ENCODE measurements around the gene ALDH3B1. TPM values are rescaled to one million over a fixed set of nuclear protein-coding genes. Genes with fewer than 3 reads are reported as not detected.

ALDH3B1 gene
- polyA plus RNA-seq, 1 experiment: 24.0 TPM

DNA sequence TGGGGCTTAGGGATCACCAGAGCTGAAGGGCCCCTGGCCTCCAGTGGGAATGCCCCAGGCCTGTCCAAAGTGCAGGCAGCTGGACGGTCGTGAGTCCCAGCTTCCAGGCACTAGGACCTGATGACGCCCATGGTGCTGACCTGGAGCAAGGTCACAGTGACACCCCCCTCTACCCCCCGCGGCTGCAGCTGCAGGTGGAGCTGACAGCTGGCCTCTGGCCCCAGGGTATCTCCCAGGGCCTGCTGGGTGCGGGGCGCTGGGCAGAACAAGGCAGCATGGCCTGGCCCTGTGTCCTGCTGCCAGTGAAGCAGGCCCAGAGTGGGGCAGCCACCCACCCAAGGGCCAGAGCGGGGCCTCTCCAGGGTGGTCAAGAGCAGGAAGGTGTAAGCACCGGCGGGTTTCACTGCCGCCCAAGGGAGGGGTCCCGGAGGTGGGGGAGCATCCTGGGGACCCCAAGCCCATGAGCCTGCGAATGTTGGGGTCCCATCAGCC is 28.1 kb downstream of the ALDH3B1 start:
- Histone ChIP-seq H3K4me3 (ENCODE audit: low read depth, low read length) (peak overlapping the region; percentile 70), H3K27ac (ENCODE audit: low read depth, low read length) (peak overlapping the region; percentile 68), H3K27me3 (ENCODE audit: control insufficient read depth, insufficient read depth, low read length) (no peaks in the 10 kb centered on the region), H3K9me3 (ENCODE audit: control insufficient read depth, insufficient read depth, low read length) (no peaks in the 10 kb centered on the region; the same call in 1 of the 2 replicates)
- ChIA-PET POLR2A (interaction anchor here (1.0 to 2.0 kb wide), 2 partner anchors 8 to 234 kb away, joined by 3 to 5 read pairs; partner anchors contain the start of genes C11orf24 and NDUFS8), CTCF (interaction anchor here (0.6 kb wide), 1 partner anchor 29 kb away, joined by 3 read pairs; no protein-coding TSS in a partner anchor)
- TF ChIP-seq, protein P1, sequence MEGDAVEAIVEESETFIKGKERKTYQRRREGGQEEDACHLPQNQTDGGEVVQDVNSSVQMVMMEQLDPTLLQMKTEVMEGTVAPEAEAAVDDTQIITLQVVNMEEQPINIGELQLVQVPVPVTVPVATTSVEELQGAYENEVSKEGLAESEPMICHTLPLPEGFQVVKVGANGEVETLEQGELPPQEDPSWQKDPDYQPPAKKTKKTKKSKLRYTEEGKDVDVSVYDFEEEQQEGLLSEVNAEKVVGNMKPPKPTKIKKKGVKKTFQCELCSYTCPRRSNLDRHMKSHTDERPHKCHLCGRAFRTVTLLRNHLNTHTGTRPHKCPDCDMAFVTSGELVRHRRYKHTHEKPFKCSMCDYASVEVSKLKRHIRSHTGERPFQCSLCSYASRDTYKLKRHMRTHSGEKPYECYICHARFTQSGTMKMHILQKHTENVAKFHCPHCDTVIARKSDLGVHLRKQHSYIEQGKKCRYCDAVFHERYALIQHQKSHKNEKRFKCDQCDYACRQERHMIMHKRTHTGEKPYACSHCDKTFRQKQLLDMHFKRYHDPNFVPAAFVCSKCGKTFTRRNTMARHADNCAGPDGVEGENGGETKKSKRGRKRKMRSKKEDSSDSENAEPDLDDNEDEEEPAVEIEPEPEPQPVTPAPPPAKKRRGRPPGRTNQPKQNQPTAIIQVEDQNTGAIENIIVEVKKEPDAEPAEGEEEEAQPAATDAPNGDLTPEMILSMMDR (IDR thresholded peaks at IDR 0.05; ENCODE audit: low read depth, low read length): no peak
- no peak for DNase-seq (ENCODE audit: low read depth, low spot score)

DNA sequence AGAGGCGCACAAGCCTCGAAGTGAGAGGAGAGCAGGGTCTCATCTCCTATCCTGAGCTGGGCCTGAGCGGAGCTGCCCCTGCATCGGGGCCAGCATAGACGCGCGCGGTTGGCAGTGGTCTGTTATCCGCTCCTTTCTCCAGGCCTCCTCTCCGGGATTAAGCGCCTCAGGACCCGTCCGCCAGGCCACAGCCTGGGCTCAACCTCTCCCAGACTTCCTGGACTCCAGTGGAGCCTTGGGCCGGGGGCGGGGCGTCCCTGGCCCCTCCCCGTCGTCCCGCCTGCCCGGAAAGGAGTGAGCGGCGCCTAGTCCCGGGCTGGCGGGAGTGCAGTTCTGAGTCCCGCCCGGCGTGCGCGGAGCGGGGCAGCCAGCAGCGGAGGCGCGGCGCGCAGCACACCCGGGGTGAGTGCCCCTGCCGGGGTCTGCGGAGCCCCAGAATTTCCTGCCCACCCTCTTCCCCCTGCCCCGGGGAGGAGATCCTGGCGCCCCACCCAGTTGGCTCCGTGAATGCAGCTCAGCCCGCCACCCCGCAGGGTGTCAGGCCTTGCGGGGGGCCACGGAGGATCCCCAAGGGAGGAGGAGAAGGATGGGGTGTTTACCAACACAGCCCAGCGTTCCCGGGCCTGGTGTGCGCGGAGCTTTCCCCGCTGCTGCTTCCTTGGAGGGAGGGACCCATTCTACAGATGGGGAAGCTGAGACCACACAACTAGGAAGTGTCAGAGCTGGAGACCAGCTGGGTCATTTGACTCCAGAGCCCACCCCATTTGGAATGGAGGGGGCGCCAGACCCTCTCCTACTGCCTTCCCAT is 28.8 kb downstream of the ALDH3B1 start, which contains the start of gene TCIRG1:
Gene TCIRG1 (plus strand): TSS at position 308 of the 808 bp plus-strand sequence. CDS start 2,247 bp downstream, outside the sequence.
- DNase-seq (ENCODE audit: low read depth, low spot score): no peak
- CTCF ChIA-PET: interaction anchor here (0.6 kb wide), 1 partner anchor 29 kb away, joined by 3 read pairs; no protein-coding TSS in a partner anchor
- POLR2A ChIA-PET: interaction anchor here (1.0 to 2.0 kb wide), 2 partner anchors 9 to 233 kb away, joined by 3 to 5 read pairs; partner anchors contain the start of genes C11orf24 and NDUFS8
- H3K4me3 ChIP-seq (ENCODE audit: low read depth, low read length): peak within 1 kb of the TSS; percentile 70
- TF ChIP-seq, protein P1 (IDR thresholded peaks at IDR 0.05; ENCODE audit: low read depth, low read length): no peak
- no peaks in the 10 kb centered on the region for H3K27me3 ChIP-seq (ENCODE audit: control insufficient read depth, insufficient read depth, low read length)
- H3K9me3 ChIP-seq (ENCODE audit: control insufficient read depth, insufficient read depth, low read length): no peaks in the 10 kb centered on the region; the same call in 1 of the 2 replicates
- peak within 1 kb of the TSS; percentile 81 for H3K27ac ChIP-seq (ENCODE audit: low read depth, low read length)

DNA sequence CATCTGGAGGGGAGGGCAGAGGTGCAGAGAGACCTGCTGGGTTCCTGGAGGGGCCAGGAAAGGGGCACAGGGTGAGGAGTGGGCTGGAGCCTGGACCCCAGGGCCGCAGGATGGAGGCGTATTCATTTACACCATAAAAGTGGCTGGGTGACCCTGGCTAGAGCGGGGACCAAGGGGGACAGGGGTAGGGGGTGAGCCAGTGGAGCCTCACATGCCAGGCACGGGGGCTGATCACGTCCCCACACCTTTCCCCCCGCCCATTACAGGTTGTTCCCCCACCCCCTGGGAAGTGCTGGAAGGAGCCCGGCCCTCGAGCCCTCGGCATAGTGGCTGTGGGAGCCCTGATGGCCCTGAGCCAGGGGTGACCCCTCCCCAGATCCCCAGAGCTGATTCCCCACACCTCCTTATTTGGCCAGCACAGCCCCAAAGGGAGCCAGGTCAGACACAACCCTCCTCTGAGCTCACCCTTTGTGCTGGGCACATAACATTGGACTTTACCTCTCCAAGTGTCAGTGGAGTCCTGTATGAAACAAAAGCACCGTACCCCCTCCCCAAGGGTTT is 29.5 kb downstream of the ALDH3B1 start:
- ChIA-PET POLR2A (interaction anchor here (0.9 to 1.1 kb wide), 2 partner anchors 12 to 29 kb away, joined by 3 read pairs; partner anchors contain the start of gene ALDH3B1), CTCF (no interaction called here)
- no peaks in the 10 kb centered on the region for H3K27me3 ChIP-seq (ENCODE audit: control insufficient read depth, insufficient read depth, low read length)
- peak overlapping the region; percentile 81 for H3K27ac ChIP-seq (ENCODE audit: low read depth, low read length)
- DNase-seq (ENCODE audit: low read depth, low spot score): no peak
- TF ChIP-seq, protein P1 (IDR thresholded peaks at IDR 0.05; ENCODE audit: low read depth, low read length): no peak
- H3K9me3 ChIP-seq (ENCODE audit: control insufficient read depth, insufficient read depth, low read length): no peaks in the 10 kb centered on the region; the same call in 1 of the 2 replicates
- H3K4me3 ChIP-seq (ENCODE audit: low read depth, low read length): peak overlapping the region; percentile 70

DNA sequence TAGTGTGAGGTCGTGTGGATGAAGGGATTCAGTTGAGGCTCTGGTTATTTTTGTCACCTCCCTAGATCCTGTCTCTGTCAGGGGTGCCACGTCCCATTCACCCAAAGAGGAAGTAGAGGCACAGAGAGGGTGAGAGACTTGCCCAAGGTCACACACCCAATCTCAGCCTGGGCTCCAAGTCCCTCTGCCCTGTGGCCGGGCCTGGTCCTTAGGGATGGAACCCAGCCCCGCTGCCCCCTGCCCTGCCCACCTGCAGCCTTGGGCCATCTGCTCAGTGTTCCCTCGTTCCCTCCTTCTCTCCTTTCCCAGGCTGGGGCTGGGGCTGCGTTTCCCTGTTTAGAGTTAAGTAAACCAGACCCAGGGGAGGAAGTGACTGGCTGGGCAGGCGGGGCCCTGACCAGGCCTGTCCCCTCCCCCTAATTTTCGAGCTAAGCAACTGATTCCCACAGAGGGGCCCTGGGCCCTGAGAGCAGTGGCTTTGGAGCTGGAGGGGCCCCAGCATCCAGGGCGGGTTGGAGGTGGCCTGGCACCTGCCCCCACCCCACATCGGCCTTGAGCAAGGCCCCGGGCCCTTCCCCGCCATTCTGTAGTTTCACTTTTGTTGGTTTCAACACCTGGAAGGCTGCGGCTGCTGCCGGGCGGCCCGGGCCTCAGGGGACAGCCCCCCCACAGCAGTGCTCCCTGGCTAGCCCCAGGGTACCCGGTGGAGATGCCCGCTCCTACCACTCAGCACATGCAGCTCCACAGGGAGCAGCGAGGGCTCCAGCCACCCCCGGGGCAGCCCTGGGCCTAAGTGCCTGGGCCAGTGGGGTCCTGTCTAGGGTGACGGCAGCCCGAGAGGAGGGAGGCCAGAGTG is 30.2 kb downstream of the ALDH3B1 start:
- H3K4me3 ChIP-seq (ENCODE audit: low read depth, low read length): peak overlapping the region; percentile 70
- TF ChIP-seq, protein P1 (IDR thresholded peaks at IDR 0.05; ENCODE audit: low read depth, low read length): no peak
- H3K9me3 ChIP-seq (ENCODE audit: control insufficient read depth, insufficient read depth, low read length): no peaks in the 10 kb centered on the region; the same call in 1 of the 2 replicates
- DNase-seq (ENCODE audit: low read depth, low spot score): peak; percentile 42
- POLR2A ChIA-PET: interaction anchor here (0.9 to 1.2 kb wide), 3 partner anchors 11 to 37 kb away, joined by 3 read pairs; partner anchors contain the start of gene ALDH3B1
- CTCF ChIA-PET: no interaction called here
- H3K27ac ChIP-seq (ENCODE audit: low read depth, low read length): peak overlapping the region; percentile 81
- H3K27me3 ChIP-seq (ENCODE audit: control insufficient read depth, insufficient read depth, low read length): no peaks in the 10 kb centered on the region
